Stimulated activated CD8-positive, alpha-beta memory T cell treated with anti-CD3 and anti-CD28 coated beads, Interleukin-7, amount 100 ng/mL, for 24 hours (primary cell): ENCODE measurements around the gene HEATR3.
"Not testable (repeated sequence)": the region's sequence is repeated elsewhere in the genome, so short reads cannot be mapped to it uniquely, and the experiment has no call there.

Source experiments
- DNase-seq: peaks from one replicate; pipeline ENCODE4 v3.0.0-alpha.2; 2020; ENCODE audit warnings: low read depth

The HEATR3 gene

DNA sequence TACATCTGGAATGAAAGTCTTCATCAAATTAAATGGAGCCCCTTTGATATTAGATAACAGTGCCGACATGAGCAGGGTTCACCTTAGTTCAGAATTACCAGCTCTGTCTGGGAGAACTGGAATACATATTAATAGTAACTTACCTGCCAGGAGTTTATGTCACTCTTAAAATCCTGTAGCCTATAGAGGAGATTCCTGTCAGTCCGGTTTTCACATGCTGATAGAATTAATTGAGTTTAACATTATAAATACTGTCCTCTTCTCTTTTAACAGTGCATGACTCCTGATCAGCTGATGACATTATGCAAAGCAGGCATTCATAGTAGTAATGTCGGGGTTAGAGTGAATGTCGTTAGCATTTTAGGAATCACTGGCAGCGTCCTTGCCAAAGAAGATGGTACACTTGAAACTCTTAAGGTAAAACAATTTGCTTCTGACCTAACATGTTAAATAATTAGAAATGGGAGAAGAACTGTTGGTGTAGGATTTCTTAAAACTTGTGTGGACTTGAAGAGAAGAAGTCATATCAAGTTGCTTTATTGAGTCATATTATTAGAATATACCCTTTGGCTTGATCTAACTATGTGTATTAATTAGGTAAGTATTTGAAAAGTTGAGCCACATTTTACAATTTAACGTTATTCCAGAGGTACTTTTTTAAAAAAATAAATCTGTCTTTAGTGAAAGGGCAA, 34.3 kb downstream of the HEATR3 start:
- no peak for DNase-seq

DNA sequence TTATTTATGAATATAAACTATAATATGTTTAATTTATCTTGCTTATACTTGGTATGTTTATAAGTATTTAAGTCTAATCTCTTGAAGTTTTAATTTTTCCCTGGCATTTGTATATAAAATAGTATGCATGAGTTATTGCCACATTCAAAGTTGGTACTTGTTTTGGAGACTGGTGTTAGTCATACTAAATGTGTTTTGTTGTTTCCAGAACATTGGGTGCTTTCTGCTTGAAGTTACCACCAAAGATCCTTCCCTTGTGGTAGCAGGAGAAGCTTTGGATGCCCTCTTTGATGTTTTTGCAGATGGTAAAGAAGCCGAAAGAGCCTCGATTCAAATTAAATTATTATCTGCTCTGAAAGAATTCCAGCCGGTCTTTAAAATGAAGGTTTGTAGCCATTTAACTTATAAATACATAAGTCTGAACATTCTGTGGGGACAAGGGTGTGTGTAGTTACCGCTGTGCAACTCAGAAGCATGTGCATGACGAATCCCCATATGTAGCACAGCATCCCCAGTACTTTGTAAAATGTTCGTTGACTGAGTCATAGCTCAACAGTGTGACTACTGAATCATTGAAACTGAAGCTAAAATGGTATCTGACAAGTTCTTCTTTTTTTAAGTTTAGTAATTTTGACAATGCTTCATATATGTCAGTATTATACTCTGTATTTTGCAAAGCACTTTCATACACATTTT, 36.4 kb downstream of the HEATR3 start:
- no peak for DNase-seq

DNA sequence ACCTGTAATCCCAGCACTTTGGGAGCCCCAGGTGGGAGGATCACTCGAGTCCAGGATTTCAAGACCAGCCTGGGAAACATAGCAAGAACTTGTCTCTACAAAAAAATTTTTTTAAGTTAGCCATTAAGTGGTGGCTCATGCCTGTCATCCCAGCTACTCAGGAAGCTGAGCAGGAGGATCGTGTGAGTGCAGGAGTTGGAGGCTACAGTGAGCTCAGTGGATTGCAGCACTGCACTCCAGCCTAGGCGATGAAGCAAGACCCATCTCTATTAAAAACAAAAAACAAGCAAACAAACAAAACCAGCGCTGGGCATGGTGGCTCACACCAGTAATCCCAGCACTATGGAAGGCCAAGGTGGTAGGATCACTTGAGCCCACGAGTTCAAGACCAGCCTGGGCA, 38.0 kb downstream of the HEATR3 start:
- no peak for DNase-seq

DNA sequence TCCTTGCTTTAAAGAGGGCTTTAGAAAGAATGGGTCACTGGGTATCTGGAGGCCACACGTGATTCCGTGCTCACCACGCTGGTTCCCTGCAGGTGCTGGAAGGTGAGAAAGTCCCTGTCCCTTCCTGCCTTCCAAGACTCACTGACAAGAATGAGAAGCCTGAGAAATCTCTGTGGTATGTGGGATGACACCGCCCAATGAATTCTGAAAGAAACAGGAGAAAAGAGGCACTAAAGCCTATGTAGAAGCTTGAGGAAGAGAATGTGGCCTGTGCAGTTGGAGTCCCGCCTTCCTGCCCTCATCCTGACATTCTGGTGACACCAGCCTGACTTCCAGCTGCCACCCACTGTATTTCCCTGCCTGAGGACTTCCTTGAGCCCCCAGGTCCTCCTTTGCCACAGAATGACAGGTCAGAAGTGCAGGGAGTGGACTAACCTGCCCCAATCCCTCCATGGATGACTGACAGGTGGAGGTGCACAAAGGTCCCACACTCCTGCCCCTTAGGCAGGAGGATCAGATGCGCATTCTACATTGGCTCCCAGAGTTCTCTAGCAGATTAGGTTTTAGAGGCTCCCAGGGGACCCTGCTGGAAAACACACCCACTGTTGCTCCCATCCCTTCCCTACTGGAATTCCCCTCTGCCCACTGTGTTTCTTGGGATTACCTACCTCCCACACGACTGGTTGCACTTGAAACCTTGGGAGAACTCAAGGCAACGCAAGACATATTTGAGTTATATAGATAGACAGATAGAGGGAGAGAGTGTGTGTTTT, 48.8 kb downstream of the HEATR3 start:
- no peak for DNase-seq

DNA sequence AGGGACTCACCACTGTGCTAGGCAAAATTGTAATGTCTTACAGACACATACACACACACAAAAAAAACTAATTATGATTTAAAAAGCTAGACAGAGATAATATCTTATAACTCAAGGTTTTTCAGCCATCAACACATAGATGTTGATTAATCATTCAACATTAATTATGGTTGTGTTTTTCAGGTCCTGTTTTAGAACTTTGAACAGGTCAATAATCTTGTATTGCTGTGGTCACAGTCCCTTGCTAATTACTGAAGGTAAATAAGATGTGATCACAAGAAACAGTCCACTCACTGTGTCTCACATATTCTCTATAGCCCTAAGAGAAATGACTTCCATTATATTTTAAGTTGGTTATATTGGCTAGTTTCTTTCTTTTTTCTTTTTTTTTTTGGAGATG, 54.9 kb downstream of the HEATR3 start:
- DNase-seq = no peak

DNA sequence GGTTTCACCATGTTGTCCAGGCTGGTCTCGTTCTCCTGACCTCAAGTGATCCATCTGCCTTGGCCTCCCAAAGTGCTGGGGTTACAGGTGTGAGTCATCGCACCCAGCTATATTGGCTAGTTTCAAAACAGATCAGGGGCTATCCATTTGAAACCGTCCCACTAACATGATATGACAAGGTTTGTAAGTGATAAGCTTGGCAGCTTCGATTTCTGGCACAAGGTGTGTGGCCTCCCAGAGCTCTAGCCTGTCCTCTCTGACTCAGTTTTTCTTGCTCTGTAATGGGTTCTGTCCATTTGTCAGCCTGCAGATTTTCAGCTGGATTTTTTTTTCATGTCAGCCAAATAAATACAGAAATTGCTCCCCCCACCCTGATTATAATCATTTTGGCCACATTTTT, 55.5 kb downstream of the HEATR3 start:
- no peak for DNase-seq

DNA sequence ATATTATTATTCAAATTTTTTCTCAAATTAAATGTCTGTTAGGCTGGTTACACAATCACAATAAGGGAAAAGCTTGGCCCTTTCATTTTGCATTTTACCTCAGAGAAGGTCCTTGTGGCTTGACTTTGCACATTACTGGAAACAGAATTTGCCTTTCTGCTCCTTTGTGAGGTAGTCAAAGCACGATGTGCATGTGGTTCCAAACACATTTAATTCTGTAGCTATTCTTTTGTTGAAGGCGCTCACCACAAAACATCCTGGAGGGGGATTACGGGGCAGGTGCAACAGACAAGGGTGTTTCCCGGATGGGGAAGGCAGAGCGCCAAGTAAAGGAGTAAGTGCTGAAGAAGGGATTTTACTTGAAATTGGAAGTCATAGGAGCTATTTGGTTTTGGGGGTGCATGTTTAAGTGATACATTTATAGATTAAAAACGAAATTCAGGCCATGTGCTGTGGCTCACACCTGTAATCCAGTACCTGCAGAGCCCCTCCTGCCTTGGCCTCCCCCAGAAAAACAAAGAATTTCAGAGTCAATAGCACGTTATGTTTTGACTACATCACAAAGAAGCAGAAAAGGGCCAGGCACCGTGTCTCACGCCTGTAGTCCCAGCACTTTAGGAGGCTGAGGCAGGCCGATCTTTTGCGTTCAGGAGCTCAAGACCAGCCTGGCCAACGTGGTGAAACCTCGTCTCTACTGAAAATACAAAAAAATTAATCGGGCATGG, 56.1 kb downstream of the HEATR3 start:
- no peak for DNase-seq

DNA sequence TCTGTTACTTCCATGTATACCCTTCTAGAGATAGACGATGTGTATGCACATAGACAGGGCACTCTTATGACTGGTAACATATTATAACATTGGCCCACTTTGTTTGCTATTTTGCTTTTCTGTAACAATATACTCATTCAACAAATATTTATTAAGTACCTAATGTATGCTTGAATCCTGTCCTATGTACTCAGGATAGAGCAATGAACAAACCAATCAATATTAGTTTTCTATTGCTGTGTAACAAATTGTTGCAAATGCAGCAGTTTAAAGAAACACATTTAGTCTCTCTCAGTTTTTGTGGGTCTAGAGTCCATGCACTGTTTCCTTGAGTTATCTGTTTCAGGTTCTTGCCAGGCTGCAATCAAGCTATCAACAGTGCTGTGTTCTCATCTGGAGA, 57.6 kb downstream of the HEATR3 start:
- no peak for DNase-seq

DNA sequence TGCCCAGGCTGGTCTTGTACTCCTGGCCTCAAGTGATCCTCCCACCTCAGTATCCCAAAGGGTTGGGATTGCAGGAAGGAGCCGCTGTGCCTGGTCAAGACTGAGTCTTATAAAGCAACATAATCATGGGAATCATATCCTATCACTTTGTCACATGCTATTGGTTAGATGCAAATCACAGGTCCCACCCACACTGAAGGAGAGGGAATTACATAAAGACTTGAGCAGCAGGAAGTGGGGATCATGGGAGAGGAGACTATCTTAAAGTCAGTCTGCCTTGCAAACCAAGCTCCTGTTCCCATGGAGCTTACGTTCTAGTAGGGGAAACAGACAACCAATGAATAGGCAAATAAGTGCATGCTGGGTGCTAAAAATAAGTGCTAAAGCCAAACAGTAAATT, 59.0 kb downstream of the HEATR3 start:
- no peak for DNase-seq

DNA sequence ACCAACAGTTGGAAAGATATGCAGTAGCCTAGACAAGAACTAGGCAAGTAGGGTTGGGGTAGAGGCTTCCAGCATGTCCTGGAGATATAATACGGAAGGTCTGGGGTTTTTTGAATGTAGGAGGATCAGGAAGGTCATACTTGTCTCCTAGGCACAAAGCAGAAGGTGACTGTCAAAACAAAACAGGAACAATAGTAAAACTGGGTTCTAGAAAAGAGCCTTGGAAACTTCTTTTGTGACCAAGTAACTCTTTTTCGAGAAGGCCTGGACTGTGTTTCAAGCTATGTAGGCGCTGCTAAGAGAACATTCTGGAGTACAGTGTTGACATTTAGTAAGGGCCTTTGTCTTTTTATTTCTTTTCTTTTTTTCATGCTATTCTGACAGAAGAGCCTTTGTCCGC, 60.4 kb downstream of the HEATR3 start:
- no peak for DNase-seq

DNA sequence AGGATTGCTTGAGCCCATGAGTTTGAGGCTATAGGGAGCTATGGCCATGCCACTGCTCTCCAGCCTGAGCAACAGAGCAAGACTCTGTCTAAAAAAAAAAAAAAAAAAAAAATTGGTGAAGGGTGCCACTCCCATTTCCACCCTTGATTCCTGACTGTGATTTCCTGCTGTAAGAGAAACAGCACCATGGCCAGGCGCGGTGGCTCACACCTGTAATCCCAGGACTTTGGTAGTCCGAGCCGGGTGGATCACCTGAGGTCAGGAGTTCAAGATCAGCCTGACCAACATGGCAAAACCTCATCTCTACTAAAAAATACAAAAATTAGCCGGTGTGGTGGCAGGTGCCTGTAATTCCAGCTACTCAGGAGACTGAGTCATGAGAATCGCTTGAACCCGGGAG, 66.8 kb downstream of the HEATR3 start:
- not testable (repeated sequence) for DNase-seq

DNA sequence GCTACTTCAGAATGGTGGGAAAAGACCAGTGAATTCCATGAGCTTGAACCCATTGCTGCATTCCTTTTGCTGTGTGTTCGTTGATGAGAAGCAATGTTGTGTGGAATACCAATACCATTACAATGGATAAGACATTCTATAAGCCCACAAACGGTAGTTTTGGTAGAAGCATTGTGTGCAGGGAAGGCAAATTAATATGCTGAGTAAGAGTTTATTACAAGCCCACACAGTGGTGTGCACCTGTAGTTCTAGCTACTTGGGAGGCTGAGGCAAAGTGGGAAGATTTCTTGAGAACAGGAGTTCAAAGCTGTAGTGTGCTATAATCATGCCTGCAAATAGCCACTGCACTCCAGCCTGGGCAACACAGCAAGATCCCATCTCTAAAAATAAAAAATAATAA, 67.4 kb downstream of the HEATR3 start:
- no peak for DNase-seq

DNA sequence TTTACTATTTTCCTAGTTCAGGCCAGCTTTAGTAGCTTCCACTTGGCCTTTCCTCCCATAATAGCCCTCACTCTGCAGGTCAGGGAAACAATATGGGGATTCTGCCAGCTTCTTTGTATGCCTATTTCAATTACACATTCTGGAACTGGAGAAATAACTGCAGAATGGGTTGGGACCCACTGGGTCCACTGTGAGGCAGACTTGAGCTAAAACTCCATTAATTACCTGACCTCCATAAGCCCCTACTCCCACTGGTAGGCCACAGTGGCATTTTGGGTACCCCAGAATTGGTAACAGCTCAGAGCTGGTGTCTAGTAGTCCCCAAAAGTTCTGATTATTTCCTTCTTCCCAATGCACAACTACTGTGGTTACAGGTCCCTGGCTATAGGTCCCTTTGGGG, 70.6 kb downstream of the HEATR3 start:
- DNase-seq = no peak

DNA sequence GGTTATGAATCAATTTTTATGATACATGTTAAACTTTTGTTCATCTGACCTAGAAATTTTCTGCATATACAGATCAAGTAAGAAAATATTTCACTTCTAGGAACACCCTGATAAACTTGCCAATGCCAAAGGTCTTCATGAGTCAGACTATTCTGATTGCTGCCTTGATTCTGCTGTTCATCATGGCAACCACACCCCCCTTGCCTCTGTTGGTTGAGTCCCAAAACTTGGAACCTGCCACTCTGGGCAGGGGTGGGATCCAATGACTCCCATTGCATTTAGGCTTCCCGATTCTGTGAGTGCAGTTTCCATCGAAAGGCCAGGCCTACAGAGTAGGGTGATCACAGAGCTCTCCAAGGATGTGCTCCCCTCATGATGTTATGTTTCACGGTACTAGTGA, 71.5 kb downstream of the HEATR3 start:
- no peak for DNase-seq

DNA sequence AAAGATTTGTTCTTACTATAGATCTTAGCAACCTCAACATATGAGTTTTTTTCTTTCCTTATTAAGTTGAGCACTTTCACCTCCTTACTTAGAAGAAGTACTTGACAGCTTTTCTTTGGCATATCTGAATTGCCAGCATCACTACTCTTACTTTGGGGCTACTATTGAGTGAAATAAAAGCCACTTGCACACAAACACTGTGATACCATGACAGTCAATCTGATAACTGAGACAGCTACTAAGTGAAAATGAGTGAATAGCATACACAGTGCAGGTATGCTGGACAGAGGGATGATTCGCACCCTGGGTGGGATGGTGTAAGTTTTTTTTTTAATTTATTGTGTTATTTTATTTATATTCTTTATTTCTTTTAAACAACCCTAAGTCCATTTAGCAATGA, 73.8 kb downstream of the HEATR3 start:
- no peak for DNase-seq

DNA sequence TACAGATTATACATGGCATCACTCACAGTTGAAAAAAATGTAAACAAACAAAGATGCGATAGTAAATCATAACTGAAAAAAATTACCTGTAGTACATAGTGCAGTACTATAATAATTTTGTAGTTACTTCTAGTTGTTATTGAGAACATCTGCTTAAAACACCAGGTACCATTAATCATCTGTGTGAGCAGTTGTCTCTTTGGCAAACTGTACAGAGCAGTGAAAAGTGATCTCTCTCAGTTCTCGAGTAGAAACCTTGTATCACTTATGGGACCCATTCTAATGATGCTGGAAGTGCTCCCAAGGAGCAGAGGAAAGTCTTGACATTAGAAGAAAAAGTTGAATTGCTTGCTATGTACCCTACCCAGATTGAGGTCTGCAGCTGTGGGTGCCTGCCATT, 78.4 kb downstream of the HEATR3 start:
- no peak for DNase-seq

DNA sequence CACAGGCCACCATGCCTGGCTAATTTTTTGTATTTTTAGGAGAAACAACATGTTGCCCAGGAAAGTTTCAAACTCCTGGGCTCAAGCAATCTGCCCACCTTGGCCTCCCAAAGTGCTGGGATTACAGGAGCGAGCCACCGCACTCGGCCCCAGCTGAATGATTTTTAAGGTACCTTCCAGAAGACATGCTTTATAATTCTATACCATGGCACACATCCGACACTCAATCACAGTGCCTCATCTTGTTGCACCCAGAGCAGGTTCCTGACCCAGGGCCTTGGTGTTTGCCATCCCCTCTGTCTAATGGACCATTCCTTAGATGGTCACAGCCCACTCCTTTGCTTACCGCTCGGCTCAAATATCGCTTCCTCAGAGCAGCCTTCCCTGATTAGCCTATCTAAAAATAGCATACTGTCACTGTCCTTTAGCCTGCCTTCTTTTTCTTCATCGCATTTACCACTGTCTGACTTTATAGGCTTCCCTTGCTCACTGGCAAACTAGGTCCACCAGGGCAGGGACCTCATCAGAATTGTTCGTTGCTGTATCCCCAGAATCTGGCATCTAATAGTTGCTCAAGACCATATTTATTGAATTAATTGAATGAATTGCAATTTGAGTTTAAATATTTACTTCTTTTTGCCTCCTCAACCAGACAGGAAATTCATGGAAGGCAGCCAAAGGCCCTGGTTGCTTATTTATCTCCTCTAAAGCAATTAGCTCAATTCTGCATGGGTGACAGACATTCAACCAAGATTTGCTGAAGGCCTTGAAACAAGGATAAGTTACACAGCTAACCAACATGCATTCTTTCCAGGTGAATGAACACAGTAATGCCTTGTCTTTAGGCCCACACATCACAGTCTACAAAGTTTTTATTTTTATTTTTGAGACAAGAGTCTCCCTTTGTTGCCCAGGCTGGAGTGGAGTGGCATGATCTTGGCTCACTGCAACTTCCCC, 81.0 kb downstream of the HEATR3 start:
- no peak for DNase-seq

DNA sequence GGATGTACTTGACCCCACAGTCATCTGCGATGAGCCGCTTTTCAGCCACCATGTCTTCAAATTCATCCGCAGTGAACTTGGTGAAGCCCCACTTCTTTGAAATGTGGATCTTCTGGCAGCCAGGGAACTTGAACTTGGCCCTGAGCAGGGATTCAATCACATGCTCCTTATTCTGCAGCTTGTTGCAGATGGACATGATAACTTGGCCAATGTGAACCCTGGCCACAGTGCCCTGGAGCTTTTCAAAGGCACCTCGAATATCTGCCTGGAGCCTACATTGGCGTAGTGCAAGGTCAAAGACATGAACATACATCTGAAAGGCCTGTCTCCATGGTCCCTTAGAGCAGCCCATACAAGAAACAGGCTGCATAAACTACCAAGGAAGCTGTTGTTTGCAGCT, 85.6 kb downstream of the HEATR3 start:
- no peak for DNase-seq

DNA sequence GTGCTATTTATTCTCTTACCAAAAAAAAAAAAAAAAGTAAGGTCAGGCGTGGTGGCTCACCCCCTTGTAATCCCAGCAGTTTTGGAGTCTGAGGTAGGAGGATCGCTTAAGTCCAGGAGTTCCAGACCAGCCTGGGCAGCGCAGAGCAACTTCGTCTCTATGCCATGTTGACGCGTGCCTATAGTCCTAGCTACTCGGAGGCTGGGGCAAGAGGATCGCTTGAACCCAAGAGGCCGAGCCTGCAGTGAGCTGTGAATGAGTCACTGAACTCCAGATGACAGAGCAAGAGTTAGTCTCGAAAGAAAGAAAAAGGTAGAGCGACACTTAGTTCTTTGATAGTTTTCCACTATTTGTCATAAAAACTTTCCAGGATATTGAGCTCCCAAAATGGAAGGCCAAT, 86.0 kb downstream of the HEATR3 start:
- DNase-seq = no peak

DNA sequence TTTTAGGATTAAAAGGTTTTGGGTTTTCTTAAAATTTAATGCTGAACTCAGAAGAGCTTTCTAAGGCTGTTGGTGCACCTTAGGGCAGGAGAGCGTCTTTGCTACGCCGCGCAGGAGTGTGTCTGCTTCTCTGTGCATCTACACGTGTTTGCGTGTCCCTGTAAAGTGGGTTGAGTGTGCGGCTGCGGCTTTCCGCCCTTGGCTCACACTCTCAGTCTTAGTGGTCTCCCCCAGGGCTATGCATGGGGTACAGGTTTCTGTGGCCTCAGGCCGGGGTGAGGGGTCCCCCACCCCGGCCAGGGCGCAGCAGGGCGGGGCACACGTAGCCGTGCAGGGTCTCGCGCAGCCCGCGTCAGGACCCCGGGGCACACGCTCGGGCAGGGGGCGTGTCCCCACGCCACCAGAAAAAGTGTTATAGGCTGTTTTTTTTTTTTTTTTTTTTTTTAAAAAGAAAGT, 86.6 kb downstream of the HEATR3 start:
- DNase-seq = peak; percentile 47
